ENCODE measurements around the gene SFXN5. TPM values are rescaled to one million over a fixed set of nuclear protein-coding genes. Genes with fewer than 3 reads are reported as not detected.

SFXN5 gene
- total RNA-seq, 1 experiment from 2014 or later = 27.8 TPM

- intact Hi-C loops (cut with micrococcal nuclease; ENCODE audit: unreplicated experiment) (no loop called here), in situ Hi-C loops (cut with HindIII; ENCODE audit: low pct_unique_long_range_greater_than_20kb, low sequenced_read_pairs) (no loop called here)
- peaks cover 9% of the 10 kb centered on the region for H3K4me1 ChIP-seq (ENCODE audit: control insufficient read depth, insufficient read depth, low read length)
- no peaks in the 10 kb centered on the region for H3K9me3 ChIP-seq (ENCODE audit: control insufficient read depth, insufficient read depth, low read depth, low read length)
- CTCF ChIA-PET = no interaction called here
- no TSS peak for BruUV-seq (replicated peaks)
- TF ChIP-seq SIN3A (IDR thresholded peaks at IDR 0.05; ENCODE audit: borderline replicate concordance, insufficient read depth, low read depth, low read length) = no peak
- H3K27me3 ChIP-seq (ENCODE audit: control insufficient read depth, insufficient read depth, low read length) = peaks cover 51% of the 10 kb centered on the region
- ATAC-seq (no peak), DNase-seq (ENCODE audit: low read depth, low spot score) (no peak)
- POLR2A ChIA-PET = no interaction called here
- no peak overlapping the region for H3K4me3 ChIP-seq (ENCODE audit: low read depth in 2 of 2, low read length in 2 of 2)
- no peaks in the 10 kb centered on the region; the same call in 1 of the 2 replicates for H3K36me3 ChIP-seq (ENCODE audit: control insufficient read depth, insufficient read depth, low read length)
- no peak overlapping the region for H3K27ac ChIP-seq (ENCODE audit: low read length)
Observed at GRCh38 chr2:72914206-72914559, 157.3 kb downstream of the SFXN5 start.

DNA sequence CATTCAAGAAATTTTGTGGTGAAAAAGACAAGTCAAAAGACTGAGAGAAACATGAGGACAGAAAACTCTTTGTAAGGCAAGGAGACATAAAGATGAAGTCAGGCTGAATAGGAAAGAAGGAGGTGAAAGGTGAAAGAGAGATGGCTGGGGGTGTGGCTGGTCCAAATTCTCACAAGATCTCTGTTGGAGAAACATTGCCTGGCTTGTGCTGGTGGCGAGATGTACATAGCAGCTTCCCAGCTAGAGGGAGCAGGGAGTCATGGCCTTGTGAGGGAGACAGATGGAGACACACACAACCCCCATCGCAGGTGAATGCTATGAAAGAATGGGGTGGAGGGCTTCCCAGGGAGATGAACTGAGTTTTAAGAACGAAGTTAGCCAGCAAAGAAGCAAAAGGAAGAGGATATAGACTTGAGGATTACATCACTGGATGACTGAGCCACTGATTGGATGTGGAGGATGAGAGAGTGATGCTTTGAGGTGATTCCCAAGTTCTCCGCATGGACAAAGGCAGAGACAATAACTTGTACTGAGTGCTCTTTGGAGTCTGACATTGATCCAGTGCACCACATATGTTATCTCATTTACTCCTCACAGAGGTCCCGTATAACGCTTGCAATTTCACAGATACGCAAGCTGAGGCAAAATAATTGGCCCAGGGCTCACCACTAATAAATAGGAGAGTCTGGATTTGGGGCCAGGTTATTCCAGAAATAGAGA, 157.9 kb downstream of the SFXN5 start:
- intact Hi-C loops (cut with micrococcal nuclease; ENCODE audit: unreplicated experiment) = no loop called here
- Histone ChIP-seq H3K27me3 (ENCODE audit: control insufficient read depth, insufficient read depth, low read length) (peaks cover 50% of the 10 kb centered on the region), H3K4me3 (ENCODE audit: low read depth in 2 of 2, low read length in 2 of 2) (no peak overlapping the region), H3K9me3 (ENCODE audit: control insufficient read depth, insufficient read depth, low read depth, low read length) (no peaks in the 10 kb centered on the region), H3K4me1 (ENCODE audit: control insufficient read depth, insufficient read depth, low read length) (peaks cover 9% of the 10 kb centered on the region), H3K27ac (ENCODE audit: low read length) (no peak overlapping the region), H3K36me3 (ENCODE audit: control insufficient read depth, insufficient read depth, low read length) (no peaks in the 10 kb centered on the region; the same call in 1 of the 2 replicates)
- CTCF ChIA-PET = no interaction called here
- in situ Hi-C loops (cut with HindIII; ENCODE audit: low pct_unique_long_range_greater_than_20kb, low sequenced_read_pairs) = no loop called here
- TF ChIP-seq POLR2AphosphoS5 (IDR thresholded peaks at IDR 0.05; ENCODE audit: low read depth, low read length) (no peak), CTCF (IDR thresholded peaks at IDR 0.05) (no peak; the same call in 1 of the 2 replicates), REST (IDR thresholded peaks at IDR 0.05; ENCODE audit: insufficient read depth in 1 of 2, low read depth in 2 of 2, low read length in 1 of 2) (no peak)
- ATAC-seq = no peak
- POLR2A ChIA-PET = no interaction called here
- BruUV-seq (replicated peaks) = no TSS peak
- DNase-seq (ENCODE audit: low read depth, low spot score) = no peak

GRCh38 chr2:72911256-72911655, 160.3 kb downstream of the SFXN5 start:
- Histone ChIP-seq H3K4me3 (ENCODE audit: low read depth in 2 of 2, low read length in 2 of 2) (no peak overlapping the region), H3K36me3 (ENCODE audit: control insufficient read depth, insufficient read depth, low read length) (no peaks in the 10 kb centered on the region; the same call in 1 of the 2 replicates), H3K9me3 (ENCODE audit: control insufficient read depth, insufficient read depth, low read depth, low read length) (no peaks in the 10 kb centered on the region), H3K4me1 (ENCODE audit: control insufficient read depth, insufficient read depth, low read length) (peaks cover 5% of the 10 kb centered on the region), H3K27me3 (ENCODE audit: control insufficient read depth, insufficient read depth, low read length) (peaks cover 64% of the 10 kb centered on the region), H3K27ac (ENCODE audit: low read length) (no peak overlapping the region)
- no peak for DNase-seq (ENCODE audit: low read depth, low spot score)
- ChIA-PET CTCF (interaction anchor here (0.7 kb wide), 1 partner anchor 47 kb away, joined by 4 read pairs; no protein-coding TSS in a partner anchor), POLR2A (no interaction called here)
- in situ Hi-C loops (cut with HindIII; ENCODE audit: low pct_unique_long_range_greater_than_20kb, low sequenced_read_pairs) = no loop called here
- intact Hi-C loops (cut with micrococcal nuclease; ENCODE audit: unreplicated experiment) = no loop called here
- BruUV-seq (replicated peaks) = no TSS peak
- TF ChIP-seq TCF7L2 (IDR thresholded peaks at IDR 0.05; ENCODE audit: low read depth, low read length) (no peak), POLR2AphosphoS5 (IDR thresholded peaks at IDR 0.05; ENCODE audit: low read depth, low read length) (no peak), CTCF (IDR thresholded peaks at IDR 0.05) (no peak), SIN3A (IDR thresholded peaks at IDR 0.05; ENCODE audit: borderline replicate concordance, insufficient read depth, low read depth, low read length) (no peak), REST (IDR thresholded peaks at IDR 0.05; ENCODE audit: insufficient read depth in 1 of 2, low read depth in 2 of 2, low read length in 1 of 2) (no peak)
- no peak for ATAC-seq

Data from Panc1 (cell line).